IMR-90 (cell line): Measurements from ENCODE around the gene NRAS. TPM values are rescaled to one million over a fixed set of nuclear protein-coding genes. Genes with fewer than 3 reads are reported as not detected.

Experiments
- ATAC-seq: fragments of 200-7000 bp; cut with Tn5 transposase; 2 replicates; pipeline ENCODE4 v1.9.1; 2020; ENCODE audit warnings: low read depth, mild to moderate bottlenecking, moderate library complexity
- BruUV-seq: library from RNA; stranded (reverse); fragments of 400-500 nt; replicated peaks from 2 replicates; lab custom pipeline; 2021; lab: Mats Ljungman, UMichigan
- CTCF ChIA-PET: fragments of 300-600 bp; formaldehyde crosslinking; extraction: SDS; loops from one replicate; lab custom pipeline; 2021; ENCODE audit warnings: antibody characterized with exemption; lab: Yijun Ruan, JAX
- POLR2A ChIA-PET: fragments of 300-600 bp; sonication (Branson Sonifier 250); formaldehyde crosslinking; loops from one replicate; lab custom pipeline; 2022; ENCODE audit warnings: antibody characterized with exemption; ENCODE audit not compliant: unreplicated experiment; lab: Charles Lee
- DNase-seq: peaks from one replicate; pipeline ENCODE4 v3.0.0; 2013
- H2AFZ ChIP-seq: replicated peaks from 2 replicates; pipeline ENCODE3; 2013; ENCODE audit warnings: low read length, mild to moderate bottlenecking; ENCODE audit not compliant: poor library complexity
- H2AK5ac ChIP-seq: 2 replicates; pipeline ENCODE4 v1.6.1; 2013; ENCODE audit warnings: low read depth, low read length, inconsistent platforms
- H2AK9ac ChIP-seq: replicated peaks from 2 replicates; pipeline ENCODE3; 2013; ENCODE audit warnings: mild to moderate bottlenecking, low read depth, low read length, moderate library complexity; ENCODE audit not compliant: poor library complexity
- H2BK120ac ChIP-seq: 2 replicates; pipeline ENCODE4 v1.6.1; 2013; ENCODE audit warnings: low read depth, low read length, inconsistent platforms
- H2BK15ac ChIP-seq: 3 replicates; pipeline ENCODE4 v1.6.1; 2013; ENCODE audit warnings: low read depth, low read length, inconsistent platforms
- H2BK20ac ChIP-seq: 2 replicates; pipeline ENCODE4 v1.6.1; 2013; ENCODE audit warnings: low read depth, mild to moderate bottlenecking, inconsistent platforms, low read length, moderate library complexity
- H2BK5ac ChIP-seq: 2 replicates; pipeline ENCODE4 v1.6.1; 2013; ENCODE audit warnings: mild to moderate bottlenecking, low read depth, low read length, inconsistent platforms; ENCODE audit not compliant: poor library complexity, severe bottlenecking
- H3K14ac ChIP-seq: replicated peaks from 2 replicates; pipeline ENCODE4 v1.6.1; 2013; ENCODE audit warnings: low read depth, low read length, inconsistent platforms
- H3K18ac ChIP-seq: 2 replicates; pipeline ENCODE4 v1.6.1; 2013; ENCODE audit warnings: low read depth, low read length, control low read depth
- H3K23ac ChIP-seq: 2 replicates; pipeline ENCODE4 v1.6.1; 2013; ENCODE audit warnings: low read depth, low read length, inconsistent platforms
- H3K27ac ChIP-seq: 2 replicates; pipeline ENCODE4 v1.5.1; 2013; ENCODE audit warnings: mild to moderate bottlenecking, control low read depth, low read length; ENCODE audit not compliant: insufficient read depth
- H3K27me3 ChIP-seq: 2 replicates; pipeline ENCODE4 v1.6.1; 2013; ENCODE audit warnings: low read length; ENCODE audit not compliant: control insufficient read depth, insufficient read depth
- H3K36me3 ChIP-seq: 2 replicates; pipeline ENCODE4 v1.6.1; 2013; ENCODE audit warnings: low read length, mixed read lengths; ENCODE audit not compliant: control insufficient read depth, insufficient read depth
- H3K4ac ChIP-seq: 2 replicates; pipeline ENCODE4 v1.6.1; 2013; ENCODE audit warnings: low read depth, low read length, inconsistent platforms
- H3K4me1 ChIP-seq: 2 replicates; pipeline ENCODE4 v1.6.1; 2013; ENCODE audit warnings: low read length, mixed read lengths; ENCODE audit not compliant: control insufficient read depth, insufficient read depth
- H3K4me2 ChIP-seq: 2 replicates; pipeline ENCODE4 v1.6.1; 2013; ENCODE audit warnings: low read depth, mild to moderate bottlenecking, control low read depth, low read length, moderate library complexity
- H3K4me3 ChIP-seq: 2 replicates; pipeline ENCODE4 v1.5.1; 2013; ENCODE audit warnings: low read depth, mild to moderate bottlenecking, control low read depth, low read length, moderate library complexity; ENCODE audit not compliant: insufficient read depth
- H3K56ac ChIP-seq: 2 replicates; pipeline ENCODE4 v1.6.1; 2013; ENCODE audit warnings: low read length, inconsistent platforms; ENCODE audit not compliant: insufficient read depth; ENCODE audit errors: extremely low read depth
- H3K79me1 ChIP-seq, 2 experiments: 2 replicates each; pipeline ENCODE4 v1.6.1; 2013; ENCODE audit warnings: low read length in 2 of 2, inconsistent platforms in 1 of 2, low read depth in 1 of 2
- H3K9ac ChIP-seq: 2 replicates; pipeline ENCODE4 v1.6.1; 2013; ENCODE audit warnings: low read depth, low read length, control low read depth
- H3K9me1 ChIP-seq: 2 replicates; pipeline ENCODE4 v1.6.1; 2013; ENCODE audit warnings: low read length, inconsistent platforms; ENCODE audit not compliant: insufficient read depth
- H3K9me3 ChIP-seq: 2 replicates; pipeline ENCODE4 v1.6.1; 2013; ENCODE audit warnings: low read length; ENCODE audit not compliant: control insufficient read depth, insufficient read depth
- H4K20me1 ChIP-seq: 2 replicates; pipeline ENCODE4 v1.6.1; 2013; ENCODE audit warnings: low read length, inconsistent platforms; ENCODE audit not compliant: insufficient read depth
- H4K5ac ChIP-seq: 2 replicates; pipeline ENCODE4 v1.6.1; 2013; ENCODE audit warnings: mild to moderate bottlenecking, low read depth, low read length, control low read depth
- H4K8ac ChIP-seq, 2 experiments: 2 replicates each; pipeline ENCODE4 v1.6.1; 2013; ENCODE audit warnings: low read depth in 2 of 2, low read length in 2 of 2, control low read depth in 1 of 2, inconsistent platforms in 1 of 2
- H4K91ac ChIP-seq: 2 replicates; pipeline ENCODE4 v1.6.1; 2013; ENCODE audit warnings: low read depth, low read length, inconsistent platforms; ENCODE audit not compliant: insufficient read depth
- CEBPB ChIP-seq: IDR thresholded peaks from 2 replicates; pipeline ENCODE4 v1.6.1; 2012; ENCODE audit warnings: low read depth, low read length, improper control_type of control experiment
- CHD1 ChIP-seq: IDR thresholded peaks from 2 replicates; pipeline ENCODE4 v1.6.1; 2012; ENCODE audit warnings: low read depth, low read length, improper control_type of control experiment
- CTCF ChIP-seq: conservative IDR thresholded peaks from 2 replicates; pipeline ENCODE4 v1.5.1; 2012; ENCODE audit warnings: mild to moderate bottlenecking, low read depth, low read length, improper control_type of control experiment
- FOS ChIP-seq: fragments of 150-350 bp; IDR thresholded peaks from 2 replicates; pipeline ENCODE4 v1.6.1; 2016; ENCODE audit warnings: low read depth, low read length
- MXI1 ChIP-seq: IDR thresholded peaks from 2 replicates; pipeline ENCODE4 v1.6.1; 2012; ENCODE audit warnings: low read depth, mild to moderate bottlenecking, low read length, moderate library complexity, borderline replicate concordance
- RAD21 ChIP-seq: IDR thresholded peaks from 2 replicates; pipeline ENCODE4 v1.6.1; 2012; ENCODE audit warnings: low read length, improper control_type of control experiment
- USF2 ChIP-seq: fragments of 150-350 bp; IDR thresholded peaks from 2 replicates; pipeline ENCODE4 v1.6.1; 2017; ENCODE audit warnings: mild to moderate bottlenecking, antibody characterized with exemption, low read length, low read depth
- WGBS, 2 experiments: methylation state at CpG; one replicate each; pipeline versions ENCODE4 v1.1.5 to v1.1.7; 2013; ENCODE audit warnings: missing lambda C conversion rate in 2 of 2; ENCODE audit not compliant: insufficient read length in 1 of 2; ENCODE audit errors: extremely low coverage in 2 of 2; 5-methylcytosine and 5-hydroxymethylcytosine counted together
- dilution Hi-C: fragments of 300-500 bp; cut with HindIII; formaldehyde crosslinking; loops from one replicate; pipeline ENCODE4 v1.14.3; 2018; ENCODE audit warnings: low sequenced_read_pairs; ENCODE audit not compliant: unreplicated experiment
- in situ Hi-C: fragments of 300-500 bp; cut with MboI; formaldehyde crosslinking; loops from 3 replicates; pipeline ENCODE4 v1.14.3; 2019; ENCODE audit warnings: low sequenced_read_pairs, inconsistent platforms, mixed read lengths
- intact Hi-C: fragments of 100-400 bp; cut with micrococcal nuclease; formaldehyde crosslinking; loops from 2 replicates; pipeline ENCODE4 v1.10.0; 2022
- polyA plus RNA-seq, 3 experiments: library from polyadenylated mRNA; depleted of rRNA; stranded (reverse); fragments of >200 nt; gene quantifications; 2 replicates each; pipeline ENCODE4 v1.2.3, GENCODE V29; 2012; ENCODE audit warnings: low replicate concordance in 1 of 3
- total RNA-seq: library from RNA; depleted of rRNA; stranded (reverse); fragments of >200 nt; gene quantifications from 2 replicates; pipeline ENCODE4 v1.2.3, GENCODE V29; 2012

The NRAS gene
- total and polyA plus RNA-seq, 2 of the 4 experiments (the other 2 are of a cell fraction): 27.4 to 85.9 TPM

- H3K79me1 ChIP-seq: peaks cover 0 to 1% of the 10 kb centered on the region in 2 experiments; a peak in 2 of 4 replicates
- H4K5ac ChIP-seq: no peak overlapping the region
- H2BK20ac ChIP-seq: no peak overlapping the region
- peaks cover 9% of the 10 kb centered on the region for H3K36me3 ChIP-seq
- H3K9me3 ChIP-seq: no peaks in the 10 kb centered on the region
- H3K18ac ChIP-seq: no peak overlapping the region
- no peak overlapping the region for H3K4ac ChIP-seq
- ATAC-seq: no peak
- no peak overlapping the region for H2BK120ac ChIP-seq
- H2BK15ac ChIP-seq: no peak overlapping the region
- H2AFZ ChIP-seq: no peak overlapping the region
- no peaks in the 10 kb centered on the region for H3K9me1 ChIP-seq
- no peak overlapping the region for H3K23ac ChIP-seq
- H3K14ac ChIP-seq: no peak overlapping the region
- no peak overlapping the region for H2AK9ac ChIP-seq
- no peaks in the 10 kb centered on the region for H4K20me1 ChIP-seq
- H3K9ac ChIP-seq: no peak overlapping the region
- no peak overlapping the region for H4K8ac ChIP-seq
- H3K4me2 ChIP-seq: no peak overlapping the region
- 100% methylated on average over 1 of the region's 5 CpGs; no CpG with 5 or more reads in 1 of the 2 experiments for WGBS, 2 experiments
- no peak overlapping the region for H3K4me3 ChIP-seq
- no peak overlapping the region for H3K56ac ChIP-seq
- intact Hi-C loops: no loop called here
- CTCF ChIA-PET: no interaction called here
- no peak overlapping the region for H4K91ac ChIP-seq
- in situ Hi-C loops: loop anchor here (25.0 kb wide), 1 partner anchor 740 kb away; no protein-coding TSS in a partner anchor
- H3K27me3 ChIP-seq: no peaks in the 10 kb centered on the region; the same call in 1 of the 2 replicates
- no TSS peak for BruUV-seq
- H2AK5ac ChIP-seq: no peak overlapping the region
- POLR2A ChIA-PET: interaction anchor here (0.7 kb wide), 1 partner anchor 157 kb away, joined by 3 read pairs; no protein-coding TSS in a partner anchor
- dilution Hi-C loops: no loop called here
- DNase-seq: no peak
- no peak overlapping the region for H3K27ac ChIP-seq
- H2BK5ac ChIP-seq: no peak overlapping the region
- TF ChIP-seq RAD21: no peak
- TF ChIP-seq MXI1: no peak
- no peak for TF ChIP-seq CTCF
- no peak for TF ChIP-seq FOS
- TF ChIP-seq USF2: no peak
- TF ChIP-seq CEBPB: no peak
- TF ChIP-seq CHD1: no peak
- no peaks in the 10 kb centered on the region for H3K4me1 ChIP-seq
These were observed 13.8 kb downstream of the NRAS start for GRCh38 chr1:114702737-114703136.
